HK-2 (cell line): ENCODE measurements around the gene SRRD.
A peak's percentile ranks its signal among the peaks of the same experiment; 100 is the strongest.

Source experiments
- DNase-seq: peaks from one replicate; pipeline ENCODE4 v3.0.0-alpha.2; 2018; ENCODE audit not compliant: unreplicated experiment

Gene SRRD

DNA sequence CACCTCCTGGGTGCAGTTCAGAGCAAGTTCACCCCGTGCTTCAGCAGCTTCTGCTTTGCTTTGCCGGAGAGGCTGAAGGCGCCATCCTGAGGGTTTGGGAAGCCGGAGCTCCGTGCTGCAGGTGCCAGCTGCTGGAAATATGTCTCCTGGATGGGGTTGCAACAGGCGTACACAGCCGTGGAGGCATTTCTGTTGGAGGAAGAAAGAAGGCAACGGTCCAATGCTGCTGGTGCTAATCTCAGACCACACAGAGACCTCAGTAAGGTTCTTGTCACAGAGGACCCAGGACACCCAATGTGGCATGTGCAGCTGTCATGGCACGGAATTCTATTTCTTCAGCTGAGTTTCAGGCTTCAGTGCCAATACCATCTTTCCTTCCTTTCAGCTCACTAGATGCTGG lies 30.5 kb upstream of the SRRD start:
- no peak for DNase-seq

DNA sequence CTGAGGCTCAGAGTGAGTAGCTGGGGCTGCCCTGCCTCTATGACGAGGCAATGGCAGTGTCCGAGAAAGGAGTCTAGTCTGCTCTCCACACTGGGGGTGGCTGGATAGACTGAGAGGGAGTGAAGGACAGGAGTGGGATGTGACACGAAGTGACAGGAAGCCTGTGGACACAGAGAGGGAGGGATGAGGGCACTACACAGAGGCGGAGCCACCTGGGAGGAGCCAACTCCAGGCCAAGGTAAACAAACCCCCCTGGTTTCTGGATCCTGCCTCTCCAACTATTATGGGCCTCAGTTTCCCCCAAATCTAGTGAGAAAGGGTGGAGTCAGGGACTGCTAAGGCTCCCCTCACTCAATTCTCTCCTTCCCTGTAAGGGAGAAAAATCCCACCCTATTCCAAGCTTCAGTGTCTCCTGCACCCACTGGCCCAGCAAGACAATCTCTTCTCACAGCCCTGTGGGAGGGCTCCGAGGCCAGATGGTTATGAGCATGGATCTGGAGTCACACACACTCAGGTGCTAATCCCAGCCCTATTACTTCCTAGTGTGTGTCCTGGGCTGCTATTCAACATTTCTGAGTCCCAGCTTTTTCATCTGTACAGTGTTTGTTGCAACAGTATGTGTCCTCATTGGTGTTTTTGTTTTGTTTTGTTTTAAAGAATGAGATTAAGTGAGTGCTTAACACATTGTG lies 29.7 kb upstream of the SRRD start:
- no peak for DNase-seq

DNA sequence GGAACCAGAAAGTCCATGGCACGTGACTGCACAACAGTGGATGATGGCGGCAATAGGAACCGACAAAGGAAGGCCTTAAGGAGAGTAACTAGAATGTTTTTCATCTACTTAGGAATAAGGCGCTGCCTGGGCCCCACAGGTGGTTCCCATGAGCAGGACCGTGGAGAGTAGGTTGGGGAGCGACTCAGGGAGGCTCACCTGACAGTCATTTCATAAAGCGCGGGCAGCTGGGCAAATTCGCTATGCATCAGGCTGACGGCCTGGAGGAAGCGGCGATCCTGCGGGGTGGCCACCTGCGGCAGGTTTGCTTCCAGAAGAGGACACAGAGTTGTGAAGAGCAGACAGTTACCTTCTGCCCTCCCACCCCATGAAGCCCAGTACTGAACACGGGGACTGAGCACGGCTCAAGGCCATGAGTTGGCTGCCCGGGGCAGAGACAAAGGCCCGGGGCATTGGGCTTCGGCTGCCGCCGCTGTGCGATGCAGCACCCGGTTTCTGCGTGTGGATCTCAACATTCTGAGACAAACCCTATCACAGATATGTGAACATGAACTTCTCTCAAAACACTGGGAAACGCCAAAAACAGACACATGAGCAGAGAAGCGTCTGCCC lies 25.9 kb upstream of the SRRD start:
- DNase-seq = no peak

DNA sequence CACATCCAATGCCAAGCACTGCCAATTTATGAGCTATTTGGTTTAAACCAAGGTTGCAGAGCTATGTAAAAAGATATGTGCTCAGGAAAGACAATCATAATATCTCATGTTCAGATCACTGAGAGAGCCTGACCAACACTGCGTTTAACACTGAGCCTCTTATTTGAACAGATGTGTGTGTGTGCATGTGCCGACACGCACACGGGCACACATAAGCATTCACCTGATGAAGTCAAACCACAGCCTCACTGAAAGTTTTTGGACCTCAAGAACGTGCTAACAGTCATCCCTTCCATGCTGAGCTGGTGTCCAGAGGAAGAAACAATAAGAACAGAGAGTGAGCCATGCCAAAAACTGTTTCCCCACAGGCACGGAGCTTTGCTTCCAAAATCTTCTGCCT lies 23.5 kb upstream of the SRRD start:
- DNase-seq = no peak

DNA sequence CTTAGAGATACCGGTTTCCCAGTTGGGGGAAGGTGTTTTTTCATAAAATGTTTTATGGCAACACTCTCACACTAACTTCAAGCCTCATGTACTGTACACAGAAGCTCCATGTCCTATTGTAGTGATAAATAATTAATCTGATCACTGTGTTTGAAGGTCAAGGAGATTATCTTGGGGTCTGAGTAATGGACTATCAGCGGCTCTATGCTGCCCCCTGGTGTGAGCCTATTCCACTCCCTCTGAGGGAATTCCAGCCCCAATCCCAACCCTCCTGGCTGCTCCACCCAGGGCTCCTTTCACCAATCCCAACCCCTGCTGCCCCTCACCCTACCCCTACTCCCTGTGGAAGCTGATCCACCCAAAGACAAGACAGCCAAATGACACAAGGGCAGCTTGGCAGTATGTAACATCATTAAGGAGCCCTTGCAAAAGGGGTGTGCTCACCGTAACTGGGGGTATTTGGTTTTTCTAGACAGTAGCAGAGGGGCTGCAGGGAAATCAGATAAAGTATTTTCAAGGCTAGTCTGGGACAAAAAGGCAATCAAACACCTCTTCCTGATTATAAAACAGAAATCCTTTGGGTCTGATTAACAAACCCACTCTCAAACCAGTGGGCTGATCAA lies 22.4 kb upstream of the SRRD start:
- peak; percentile 65 for DNase-seq

DNA sequence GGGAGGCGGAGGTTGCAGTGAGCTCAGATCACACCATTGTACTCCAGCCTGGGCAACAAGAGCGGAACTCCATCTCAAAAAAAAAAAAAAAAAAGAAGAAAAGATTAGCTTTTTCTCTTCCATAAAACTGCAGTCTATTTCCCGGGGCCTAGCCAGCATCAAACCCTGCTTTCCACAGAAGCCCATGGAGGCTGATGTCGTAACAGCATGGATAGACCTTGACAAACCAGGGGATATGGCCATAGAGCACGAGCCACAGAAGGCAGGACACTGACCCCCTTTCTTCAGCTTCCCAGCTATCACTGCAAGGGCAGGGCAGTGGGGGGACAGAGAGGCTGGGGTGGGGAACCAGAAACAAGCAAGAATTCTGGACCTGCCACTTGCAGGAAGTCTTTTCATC lies 21.6 kb upstream of the SRRD start:
- DNase-seq = no peak

DNA sequence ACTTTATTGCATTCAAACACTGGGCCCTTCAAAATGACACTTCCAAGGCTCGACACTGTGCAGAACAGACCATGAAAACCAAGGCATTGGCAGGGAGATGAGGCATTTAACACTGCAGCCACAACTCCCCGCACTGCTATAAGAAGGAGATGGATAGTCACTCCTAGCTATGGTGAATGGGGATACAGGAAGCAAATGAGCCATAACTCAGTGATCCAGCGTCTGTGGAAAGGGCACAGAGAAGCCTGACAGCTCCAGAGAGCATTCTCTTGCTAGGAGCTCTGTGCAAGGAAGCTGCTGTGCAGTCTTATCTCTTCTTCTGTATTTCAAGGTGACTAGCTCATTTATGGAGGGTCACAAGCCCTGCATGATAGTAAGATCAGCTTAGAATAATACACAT lies 21.0 kb upstream of the SRRD start:
- no peak for DNase-seq

DNA sequence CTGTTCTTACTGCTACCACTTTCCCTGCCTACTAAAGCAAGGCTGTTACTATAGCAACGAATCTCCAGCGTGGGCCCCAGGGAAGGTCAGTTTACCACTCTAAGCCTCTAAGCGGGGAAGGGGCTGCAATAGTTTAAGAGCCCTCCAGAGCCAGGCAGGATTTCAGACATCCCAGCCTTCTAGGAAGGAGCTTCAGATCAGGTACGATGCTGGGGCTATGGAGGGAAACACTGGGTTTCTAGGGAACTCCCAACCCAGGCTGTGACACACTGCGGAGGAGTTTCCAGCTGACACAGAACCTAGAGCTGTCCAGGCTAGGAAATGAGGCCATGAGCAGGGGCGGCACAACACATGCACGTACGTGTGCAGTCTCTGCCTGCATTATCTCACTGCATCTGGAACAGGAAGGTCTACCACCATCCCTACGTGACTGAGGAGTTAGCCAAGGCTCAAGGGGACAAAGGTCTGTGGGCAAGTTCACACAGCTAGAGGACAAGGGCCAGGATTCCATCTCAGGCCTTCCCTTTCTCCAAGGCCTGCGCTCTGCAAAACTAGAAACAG lies 20.5 kb upstream of the SRRD start:
- DNase-seq = no peak

DNA sequence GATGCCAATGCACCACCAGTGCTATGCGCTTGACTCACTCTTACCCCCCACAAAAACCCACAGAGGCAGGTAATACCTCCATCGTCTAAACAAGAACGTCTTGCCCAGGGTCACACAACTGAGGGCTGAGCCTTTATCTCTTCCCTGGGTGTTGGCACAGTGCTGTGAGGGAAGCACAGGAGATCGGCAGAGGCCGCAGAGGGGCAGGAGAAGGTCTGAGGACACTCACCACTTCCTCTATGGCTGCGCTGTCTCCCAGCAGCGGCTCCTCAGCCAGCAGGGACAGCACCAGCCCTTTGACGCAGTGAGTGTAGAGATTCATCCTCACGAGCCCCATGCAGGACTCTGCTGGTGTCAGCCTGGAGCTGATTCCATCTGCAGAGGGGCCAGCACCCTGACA lies 20.0 kb upstream of the SRRD start:
- DNase-seq = no peak

DNA sequence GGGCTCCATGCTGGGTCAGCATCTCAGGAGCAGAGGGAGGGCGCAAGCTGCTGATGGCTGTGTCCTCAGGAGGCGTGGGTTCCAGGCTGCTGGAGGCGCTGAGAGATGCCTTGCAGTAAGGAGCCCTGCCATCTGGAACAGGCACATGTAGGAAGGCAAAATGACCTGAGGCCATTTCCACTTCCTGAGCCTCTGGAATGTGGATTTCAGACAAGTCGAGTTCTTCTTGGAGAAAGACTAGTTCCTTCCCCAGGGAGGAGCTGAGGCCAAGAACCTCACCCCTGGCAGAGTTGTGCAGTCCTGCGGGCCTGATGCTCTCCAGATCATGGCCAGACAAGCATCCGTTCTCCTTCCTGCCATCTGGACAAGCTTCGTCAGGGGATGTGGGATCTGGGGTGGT lies 19.4 kb upstream of the SRRD start:
- no peak for DNase-seq

DNA sequence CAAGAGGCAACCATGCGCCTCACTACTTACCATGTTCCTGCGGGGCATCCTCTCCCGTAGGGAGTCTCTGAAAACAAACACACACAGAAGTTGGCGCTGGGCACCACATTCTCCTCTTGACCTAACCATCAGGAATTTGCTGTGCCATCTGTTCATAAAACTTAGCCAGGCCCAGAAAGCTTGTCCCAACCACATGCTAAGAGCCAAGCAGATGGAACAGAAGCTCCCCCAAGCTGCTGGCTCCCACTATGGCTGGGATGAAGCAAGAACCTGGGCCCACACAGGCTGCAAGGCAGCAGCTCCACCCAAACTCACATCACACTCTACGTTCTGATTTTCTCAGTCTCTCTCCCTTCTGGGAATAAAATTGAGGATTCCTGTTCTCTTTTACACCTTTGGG lies 17.5 kb upstream of the SRRD start:
- DNase-seq = no peak

DNA sequence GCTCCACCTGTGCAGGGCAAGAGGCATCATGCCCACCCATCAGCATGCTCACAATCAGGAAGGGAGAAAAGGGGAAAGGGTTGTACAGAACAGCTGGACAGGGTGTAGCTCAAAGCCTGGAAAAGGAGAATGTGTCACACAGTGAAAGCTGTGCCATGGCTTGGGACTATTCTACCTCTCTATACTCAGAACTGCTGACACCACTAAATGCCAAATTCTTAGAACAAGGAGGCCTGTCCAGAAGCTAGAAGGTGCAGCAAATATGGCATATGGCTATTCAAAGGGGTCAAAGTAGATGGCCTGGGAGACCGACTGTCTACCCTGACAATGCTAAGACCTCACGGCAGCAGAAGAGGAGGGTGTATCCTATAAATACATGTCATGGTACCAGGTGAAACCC lies 12.9 kb upstream of the SRRD start:
- DNase-seq = no peak

DNA sequence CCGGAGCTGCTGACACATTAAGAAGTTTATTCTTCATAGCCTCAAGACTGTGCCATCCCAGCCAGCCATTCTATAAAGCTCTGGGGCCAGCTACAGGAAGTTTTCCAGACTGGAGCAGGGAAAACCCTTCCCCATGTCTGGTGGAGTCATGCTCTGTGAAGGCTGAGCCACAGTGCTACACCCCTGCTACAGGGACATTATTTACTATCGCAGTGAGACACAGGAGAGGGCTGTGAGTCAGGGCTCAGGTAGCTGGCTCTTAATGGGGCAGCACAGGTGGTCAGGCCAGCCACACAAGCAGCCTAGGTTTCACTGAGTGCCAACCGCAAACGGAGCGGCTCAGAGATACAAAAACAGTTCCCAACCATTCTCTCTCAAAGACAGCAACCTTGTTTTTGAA lies 12.2 kb upstream of the SRRD start:
- DNase-seq = peak; percentile 82

DNA sequence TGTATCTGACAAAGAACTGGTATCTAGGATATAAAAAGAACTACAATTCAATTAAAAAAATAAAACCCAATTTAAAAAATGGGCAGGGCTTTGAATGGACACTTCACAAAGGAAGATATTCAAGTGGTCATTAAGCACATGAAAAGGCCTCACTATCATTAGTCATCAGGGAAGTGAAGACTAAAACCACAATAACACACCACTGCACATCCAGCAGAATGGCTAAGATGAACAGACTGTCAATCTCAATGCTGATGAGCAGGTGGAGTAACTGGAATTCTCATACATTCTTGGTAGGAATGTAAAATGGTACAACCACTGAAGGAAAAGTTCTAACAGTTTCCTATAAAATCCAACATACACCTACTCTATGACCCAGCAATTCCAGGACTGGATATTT lies 9.0 kb upstream of the SRRD start:
- DNase-seq = no peak

DNA sequence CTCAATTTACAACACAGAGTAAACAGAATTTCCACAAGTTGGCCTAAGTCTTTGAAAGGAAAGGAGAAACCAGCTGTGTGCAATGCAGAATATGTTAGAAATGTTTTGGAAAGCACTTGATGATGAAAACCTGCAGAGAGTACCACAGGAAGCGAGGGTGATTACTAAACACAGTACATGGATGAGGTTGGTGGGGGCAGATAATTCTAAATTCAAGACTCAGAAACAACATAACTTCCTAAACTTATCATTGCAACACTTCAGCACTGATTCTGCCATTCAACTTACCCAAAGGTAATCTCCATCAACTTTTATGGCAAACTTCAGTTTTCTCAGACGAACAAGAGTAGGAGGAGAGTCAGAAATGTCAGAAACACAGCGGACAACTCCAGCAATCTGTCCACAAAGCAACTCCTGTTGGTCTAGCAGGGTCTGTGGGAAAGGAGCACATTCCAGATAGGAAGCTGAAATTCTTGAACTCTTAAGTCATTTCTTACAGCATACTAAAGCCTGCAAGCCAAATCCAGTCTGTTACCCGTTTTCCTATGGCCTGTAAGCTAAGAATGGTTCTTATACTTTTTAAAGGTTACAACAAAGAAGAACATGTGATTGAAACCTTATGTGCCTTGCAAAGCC lies 6.9 kb upstream of the SRRD start:
- no peak for DNase-seq

DNA sequence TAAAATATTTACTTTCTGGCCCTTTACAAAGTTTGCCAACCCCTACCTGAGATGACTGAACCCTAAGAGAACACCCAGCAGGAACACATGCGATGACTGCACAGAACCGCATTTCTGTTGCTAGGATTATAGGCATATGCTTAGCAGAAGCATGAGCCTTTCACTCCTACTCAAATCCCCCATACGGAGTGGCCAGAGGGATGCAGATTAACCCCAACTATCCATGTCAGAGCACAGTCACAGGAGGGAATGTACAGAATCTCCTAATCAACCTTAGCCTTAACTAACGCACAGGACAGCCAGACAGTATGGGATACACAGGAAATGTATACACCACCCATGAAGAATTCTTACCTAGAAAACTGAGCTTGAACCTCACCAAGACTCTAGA lies 6.3 kb upstream of the SRRD start:
- no peak for DNase-seq

DNA sequence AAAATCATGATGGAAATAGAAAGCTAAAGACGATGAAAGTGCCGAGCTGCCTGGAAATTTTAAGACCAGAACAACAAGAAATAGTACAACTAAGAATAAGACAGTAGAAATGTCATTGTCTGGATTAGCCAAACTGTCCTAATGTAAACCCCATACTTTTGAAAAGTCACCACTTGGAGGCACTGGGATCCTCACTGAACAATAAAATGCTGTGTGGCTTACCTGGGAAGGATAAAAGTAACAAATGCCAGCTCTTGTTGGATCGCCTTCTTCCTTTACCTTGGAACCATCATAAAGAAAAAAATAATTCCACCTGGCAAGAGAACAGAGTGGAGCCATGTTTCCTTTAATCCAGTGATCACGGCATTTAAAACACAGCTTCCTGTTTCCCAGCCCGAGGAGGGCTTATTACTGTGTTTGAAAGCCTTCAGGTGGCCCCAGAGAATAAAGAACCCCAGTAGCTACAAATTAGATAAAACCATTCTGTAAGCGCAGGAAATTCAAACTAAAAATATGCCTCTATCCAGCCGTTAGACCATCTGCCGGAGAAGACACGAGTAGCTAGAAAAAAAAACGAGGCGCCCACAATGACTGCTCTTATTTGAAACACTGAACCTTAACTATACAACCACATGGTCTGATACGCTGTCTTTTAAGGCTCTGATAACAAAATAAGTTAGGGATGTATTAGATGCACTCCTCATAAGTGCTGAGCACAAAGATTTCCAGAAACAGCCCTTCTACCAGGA lies 4.5 kb upstream of the SRRD start:
- DNase-seq = no peak

DNA sequence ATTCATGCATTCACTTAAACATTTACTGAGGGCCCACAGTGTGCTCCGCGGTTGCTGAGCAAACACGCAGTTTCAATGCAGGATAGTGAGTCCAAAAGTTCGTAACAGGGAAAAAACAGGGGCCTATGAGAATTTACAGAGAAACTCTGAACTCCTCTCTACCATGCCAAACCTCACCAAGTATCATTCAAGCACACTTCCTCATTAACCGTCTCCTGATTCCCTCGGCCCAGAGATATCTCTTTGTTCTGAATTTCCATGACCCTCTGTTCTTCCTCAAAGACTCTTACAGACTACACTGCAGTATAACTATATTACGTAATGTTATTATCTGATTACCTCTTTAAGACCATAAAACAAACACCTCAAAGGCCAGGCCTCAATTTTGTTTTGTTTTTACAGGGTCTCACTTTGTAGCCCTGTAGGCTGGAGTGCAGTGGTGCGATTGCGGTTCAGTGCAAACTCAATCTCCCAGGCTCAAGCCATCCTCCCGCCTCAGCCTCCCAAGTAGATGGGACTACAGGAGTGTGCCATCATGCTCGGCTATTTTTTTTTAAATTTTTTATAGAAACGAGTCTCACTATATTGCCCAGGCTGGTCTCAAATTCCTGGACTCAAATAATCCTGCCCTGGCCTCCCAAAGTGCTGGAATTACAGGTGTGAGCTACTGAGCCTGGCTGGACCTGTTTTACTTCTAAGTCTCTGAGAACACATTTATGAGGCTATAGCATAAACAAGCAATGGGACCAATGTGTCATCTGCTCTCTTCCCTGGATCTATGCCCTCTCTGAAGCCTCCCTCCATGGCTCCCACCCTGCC lies 3.7 kb upstream of the SRRD start:
- no peak for DNase-seq

DNA sequence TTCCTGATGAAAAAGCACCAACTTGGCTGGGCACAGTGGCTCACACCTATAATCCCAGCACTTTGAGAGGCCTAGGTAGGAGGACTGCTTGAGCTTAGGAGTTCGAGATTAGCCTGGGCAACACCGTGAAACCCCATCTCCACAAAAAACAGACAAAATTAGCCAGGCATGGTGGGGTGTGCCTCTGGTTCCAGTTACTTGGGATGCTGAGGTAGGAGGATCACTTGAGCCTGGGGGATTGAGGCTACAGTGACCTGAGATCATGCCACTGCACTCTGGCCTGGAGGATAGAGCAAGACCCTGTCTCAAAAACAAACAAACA lies 3.1 kb upstream of the SRRD start:
- no peak for DNase-seq

DNA sequence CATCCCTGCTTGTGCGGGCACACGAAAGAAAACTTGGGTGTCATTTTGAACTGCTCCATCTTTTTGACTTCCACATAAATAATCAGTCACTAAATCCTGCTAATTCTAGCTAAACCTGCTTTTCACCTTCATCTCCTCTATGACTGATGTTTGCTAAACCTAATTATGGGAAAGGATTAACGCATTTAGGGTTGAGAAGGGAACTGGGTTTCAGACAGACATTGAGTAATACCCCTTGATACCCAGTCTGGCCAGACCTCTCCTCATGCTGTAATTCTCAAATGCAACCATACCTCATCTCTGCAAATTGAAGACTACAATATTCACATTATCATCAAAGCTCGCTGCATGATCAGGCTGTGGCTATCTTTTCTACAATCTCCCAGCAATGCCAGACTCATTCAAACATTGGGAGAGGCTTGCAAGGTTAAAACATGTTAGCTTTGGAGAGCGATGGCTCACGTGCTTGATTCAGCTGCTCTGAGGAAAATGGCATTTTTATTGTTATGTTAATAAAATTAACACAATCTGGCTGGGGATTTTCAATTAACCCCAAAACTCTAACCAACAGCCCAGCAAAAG lies 2.5 kb upstream of the SRRD start:
- DNase-seq = no peak

DNA sequence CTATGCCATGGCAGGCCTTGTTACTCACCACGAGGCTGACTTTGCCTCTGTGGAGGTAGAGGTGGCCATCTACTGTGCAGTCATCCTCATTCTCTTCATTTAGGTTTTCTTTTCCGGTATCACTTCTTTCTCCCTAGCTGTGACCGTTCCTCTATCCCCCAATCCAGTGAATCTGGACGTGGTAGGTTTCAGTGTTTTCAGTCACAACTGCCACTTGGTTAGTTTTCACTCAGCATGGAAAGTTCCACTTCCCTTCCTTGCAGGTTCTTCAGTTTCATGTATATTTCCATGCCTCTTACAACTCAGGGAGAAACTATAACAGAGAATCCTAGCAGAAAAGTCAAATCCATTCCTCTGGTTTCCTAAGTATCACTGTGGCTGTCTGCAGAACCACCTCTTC lies 2.0 kb upstream of the SRRD start:
- no peak for DNase-seq
